A549 (cell line): ENCODE measurements around the gene CTSH. TPM values are rescaled to one million over a fixed set of nuclear protein-coding genes. Genes with fewer than 3 reads are reported as not detected.

Experiments used
- ATAC-seq, 2 experiments: fragments of 200-7000 bp in 1 of 2; fragments of >200 bp in 1 of 2; cut with Nextera tagmentation in 1 of 2; cut with Tn5 transposase in 1 of 2; 3 replicates each; pipeline versions ENCODE4 v1.8.0 to v1.9.1; 2018 to 2020; ENCODE audit warnings: mild to moderate bottlenecking in 1 of 2, moderate library complexity in 1 of 2
- CTCF ChIA-PET: fragments of 300-600 bp; sonication (Branson Sonifier 250); formaldehyde crosslinking; extraction: SDS; loops from one replicate; lab custom pipeline; 2021; ENCODE audit warnings: antibody characterized with exemption, inconsistent platforms; lab: Yijun Ruan, JAX
- POLR2A ChIA-PET: fragments of 350-600 bp; formaldehyde crosslinking; extraction: SDS; loops from one replicate; lab custom pipeline; 2021; ENCODE audit warnings: antibody characterized with exemption, inconsistent platforms; lab: Yijun Ruan, JAX
- DNase-seq, 2 experiments: peaks; one replicate each; pipeline versions ENCODE4 v3.0.0 to v3.0.0-alpha.2; 2011 to 2016; ENCODE audit warnings: low read depth in 1 of 2, low spot score in 1 of 2
- FAIRE-seq: peaks from 2 replicates; lab custom pipeline; 2011; peaks lifted over from hg19 to GRCh38; lab: Jason Lieb, UNC
- H3K27ac ChIP-seq, 2 experiments: fragments of >200 bp; sonication (Bioruptor Twin); formaldehyde crosslinking; 3 replicates each; pipeline ENCODE4 v1.5.1; 2016 to 2017
- H3K4me1 ChIP-seq: fragments of >200 bp; sonication (Bioruptor Twin); formaldehyde crosslinking; 3 replicates; pipeline ENCODE4 v1.6.1; 2016
- H3K4me2 ChIP-seq: fragments of >200 bp; sonication (Bioruptor Twin); formaldehyde crosslinking; 3 replicates; pipeline ENCODE4 v1.6.1; 2016
- H3K4me3 ChIP-seq: fragments of >200 bp; sonication (Bioruptor Twin); formaldehyde crosslinking; 3 replicates; pipeline ENCODE4 v1.5.1; 2016
- H3K9me3 ChIP-seq: fragments of >200 bp; sonication (Bioruptor Twin); formaldehyde crosslinking; 3 replicates; pipeline ENCODE4 v1.6.1; 2016
- BCL3 ChIP-seq: fragments of >200 bp; sonication (Bioruptor Twin); formaldehyde crosslinking; IDR thresholded peaks from 3 replicates; pipeline ENCODE4 v1.6.1; 2016
- BHLHE40 ChIP-seq: IDR thresholded peaks from 2 replicates; pipeline ENCODE4 v1.6.1; 2012; ENCODE audit warnings: low read depth, low read length, inconsistent platforms
- CBX2 ChIP-seq: fragments of 200-600 bp; sonication (generic); IDR thresholded peaks from 2 replicates; pipeline ENCODE4 v1.6.1; 2016; ENCODE audit warnings: low read depth, mild to moderate bottlenecking, borderline replicate concordance
- CHD4 ChIP-seq: fragments of 200-600 bp; sonication (generic); IDR thresholded peaks from 2 replicates; pipeline ENCODE4 v1.6.1; 2016; ENCODE audit warnings: antibody characterized with exemption, mild to moderate bottlenecking, borderline replicate concordance
- CTCF ChIP-seq: fragments of >200 bp; sonication (Bioruptor Twin); formaldehyde crosslinking; IDR thresholded peaks from 3 replicates; pipeline ENCODE4 v1.5.1; 2016
- EHF ChIP-seq: fragments of 250-450 bp; sonication (Bioruptor Pico); IDR thresholded peaks from 2 replicates; pipeline ENCODE4 v1.5.0; 2020; ENCODE audit warnings: mild to moderate bottlenecking
- EHMT2 ChIP-seq: fragments of 200-600 bp; sonication (generic); IDR thresholded peaks from 2 replicates; pipeline ENCODE4 v1.6.1; 2016; ENCODE audit warnings: antibody characterized with exemption, low read depth, mild to moderate bottlenecking, moderate library complexity
- ESRRA ChIP-seq: fragments of 150-350 bp; IDR thresholded peaks from 2 replicates; pipeline ENCODE4 v1.6.1; 2014; ENCODE audit warnings: mild to moderate bottlenecking, low read length, borderline replicate concordance
- FOSB ChIP-seq: fragments of 250-450 bp; sonication (Bioruptor Pico); IDR thresholded peaks from 2 replicates; pipeline ENCODE4 v1.5.0; 2020; ENCODE audit warnings: mild to moderate bottlenecking, moderate library complexity
- FOSL2 ChIP-seq, 2 experiments: fragments of 450-650 bp in 1 of 2; fragments of >200 bp in 1 of 2; sonication (Bioruptor Twin) in 1 of 2; formaldehyde crosslinking; IDR thresholded peaks; 2 replicates each; pipeline versions ENCODE4 v1.5.0 to v1.6.1; 2016 to 2020; ENCODE audit warnings: mild to moderate bottlenecking in 1 of 2, moderate library complexity in 1 of 2
- HDAC2 ChIP-seq: fragments of 200-600 bp; sonication (generic); IDR thresholded peaks from 2 replicates; pipeline ENCODE4 v1.6.1; 2016
- HES2 ChIP-seq: fragments of >200 bp; sonication (Bioruptor Twin); formaldehyde crosslinking; IDR thresholded peaks from 2 replicates; pipeline ENCODE4 v1.6.1; 2016
- HMGXB4 ChIP-seq: fragments of 250-450 bp; sonication (Bioruptor Pico); IDR thresholded peaks from 2 replicates; pipeline ENCODE4 v1.5.0; 2021; ENCODE audit warnings: mild to moderate bottlenecking, moderate library complexity, borderline replicate concordance
- HOXB13 ChIP-seq: fragments of 250-450 bp; sonication (Bioruptor Pico); IDR thresholded peaks from 2 replicates; pipeline ENCODE4 v1.5.0; 2020; ENCODE audit warnings: low read depth, mild to moderate bottlenecking, moderate library complexity
- KDM5A ChIP-seq: fragments of 200-600 bp; sonication (generic); IDR thresholded peaks from 2 replicates; pipeline ENCODE4 v1.6.1; 2016; ENCODE audit warnings: antibody characterized with exemption, mild to moderate bottlenecking
- NFE2L2 ChIP-seq: fragments of 150-350 bp; conservative IDR thresholded peaks from 2 replicates; pipeline ENCODE4 v1.6.1; 2014; ENCODE audit warnings: low read length
- NR3C1 ChIP-seq: fragments of >200 bp; sonication (Bioruptor Twin); formaldehyde crosslinking; IDR thresholded peaks from 3 replicates; pipeline ENCODE4 v1.6.1; 2017
- PBX3 ChIP-seq: IDR thresholded peaks from 2 replicates; pipeline ENCODE4 v1.6.1; 2012
- POLR2A ChIP-seq: IDR thresholded peaks from 2 replicates; pipeline ENCODE4 v1.6.1; 2012; ENCODE audit warnings: mild to moderate bottlenecking, low read length
- POLR2AphosphoS2 ChIP-seq: conservative IDR thresholded peaks from 2 replicates; pipeline ENCODE4 v1.6.1; 2012; ENCODE audit warnings: low read length, improper control_type of control experiment, inconsistent platforms
- SREBF2 ChIP-seq: fragments of 450-650 bp; IDR thresholded peaks from 2 replicates; pipeline ENCODE4 v1.6.1; 2014; ENCODE audit warnings: mild to moderate bottlenecking, moderate library complexity
- TP53 ChIP-seq: fragments of 250-450 bp; sonication (Bioruptor Pico); IDR thresholded peaks from 2 replicates; pipeline ENCODE4 v1.5.0; 2021; ENCODE audit warnings: mild to moderate bottlenecking, moderate library complexity
- USF2 ChIP-seq: fragments of 450-650 bp; IDR thresholded peaks from 2 replicates; pipeline ENCODE4 v1.6.1; 2014; ENCODE audit warnings: antibody characterized with exemption
- ZNF302 ChIP-seq: fragments of 250-450 bp; sonication (Bioruptor Pico); IDR thresholded peaks from 2 replicates; pipeline ENCODE4 v1.9.0; 2021; ENCODE audit warnings: inconsistent platforms, mild to moderate bottlenecking, moderate library complexity
- ZSCAN20 ChIP-seq: fragments of 250-450 bp; sonication (Bioruptor Pico); IDR thresholded peaks from 2 replicates; pipeline ENCODE4 v1.8.0; 2022; ENCODE audit warnings: mild to moderate bottlenecking, moderate library complexity
- WGBS: methylation state at CpG from one replicate; pipeline ENCODE4 v1.1.6; 2017; ENCODE audit errors: missing lambda C conversion rate; 5-methylcytosine and 5-hydroxymethylcytosine counted together
- polyA plus RNA-seq, 4 experiments: library from polyadenylated mRNA; depleted of rRNA in 3 of 4; stranded (reverse); fragments of >200 nt; fragmentation: RNase III in 1 of 4; extraction: RNeasy Plus Mini Kit Qiagen cat#74134 plus additional on column Dnase treatment in 1 of 4; gene quantifications; 2 replicates in 3 of 4; 3 replicates in 1 of 4; pipeline ENCODE4 v1.2.3, GENCODE V29; 2011 to 2017

CTSH gene
- polyA plus RNA-seq, 2 of the 4 experiments (the other 2 are of a cell fraction): 25.2 to 33.3 TPM

GRCh38 chr15:78950343-78950742 lies 5.5 kb upstream of the CTSH start (continued):
- TF ChIP-seq HMGXB4 (CRISPR knock-in tag) (no peak), EHMT2 (no peak), ESRRA (no peak), BCL3 (no peak), PBX3 (no peak), HDAC2 (no peak), POLR2A (no peak), BHLHE40 (no peak), USF2 (no peak), CBX2 (no peak)
- TF ChIP-seq, all 56 proteins: peak for 0

- TF ChIP-seq CTCF (no peak), ZNF302 (CRISPR knock-in tag) (no peak), EHMT2 (no peak), CHD4 (no peak), TP53 (CRISPR knock-in tag) (no peak), USF2 (no peak), HOXB13 (CRISPR knock-in tag) (no peak), ZSCAN20 (CRISPR knock-in tag) (no peak), NFE2L2 (no peak), POLR2AphosphoS2 (no peak), EHF (CRISPR knock-in tag) (no peak), HES2 (no peak), SREBF2 (no peak), PBX3 (no peak), NR3C1 (no peak), FOSB (no peak), KDM5A (no peak), FOSL2 (IDR thresholded peaks at IDR 0.05) (no peak), FOSL2 (CRISPR knock-in tag; IDR thresholded peaks at IDR 0.05) (no peak)
- DNase-seq (no peak), ATAC-seq (no peak), FAIRE-seq (no peak)
- Histone ChIP-seq H3K4me1 (peaks cover 23% of the 10 kb centered on the region), H3K4me3 (no peak overlapping the region), H3K27ac (no peak overlapping the region), H3K9me3 (no peaks in the 10 kb centered on the region), H3K4me2 (no peak overlapping the region)
- 0% methylated on average over 1 of the region's 1 CpG for WGBS
- POLR2A ChIA-PET: no interaction called here
- CTCF ChIA-PET: interaction anchor here (0.6 to 2.0 kb wide), 4 partner anchors 9 to 257 kb away, joined by 3 to 5 read pairs (median 4); no protein-coding TSS in a partner anchor
Observed at GRCh38 chr15:78949461-78949860, 4.6 kb upstream of the CTSH start.
